HepG2 (cell line): ENCODE measurements around the gene ITGA2. TPM values are rescaled to one million over a fixed set of nuclear protein-coding genes. Genes with fewer than 3 reads are reported as not detected.

Source experiments
- ATF4 ChIP-seq, 2 experiments: fragments of 450-650 bp in 1 of 2; sonication (generic) in 1 of 2; formaldehyde crosslinking; IDR thresholded peaks; 2 replicates each; pipeline versions ENCODE4 v1.5.0 to v1.8.0; 2020 to 2022; ENCODE audit warnings: mild to moderate bottlenecking in 1 of 2, missing genetic modification reagents in 1 of 2
- FOXP4 ChIP-seq: sonication (generic); formaldehyde crosslinking; IDR thresholded peaks from 2 replicates; pipeline ENCODE4 v1.4.0; 2020; ENCODE audit warnings: missing genetic modification reagents
- GRHL1 ChIP-seq: sonication (generic); formaldehyde crosslinking; conservative IDR thresholded peaks from 2 replicates; pipeline ENCODE4 v1.8.0; 2022; ENCODE audit warnings: missing genetic modification reagents
- HDAC6 ChIP-seq: fragments of 200-600 bp; sonication (generic); IDR thresholded peaks from 2 replicates; pipeline ENCODE4 v1.7.0; 2017; ENCODE audit warnings: mild to moderate bottlenecking, antibody characterized with exemption, low read length, low read depth
- MAFK ChIP-seq, 2 experiments: IDR thresholded peaks in 1 of 2; conservative IDR thresholded peaks in 1 of 2; 2 replicates each; pipeline ENCODE4 v1.6.1; 2011; ENCODE audit warnings: improper control_type of control experiment in 2 of 2, low read length in 2 of 2
- MED8 ChIP-seq: sonication (generic); formaldehyde crosslinking; IDR thresholded peaks from 2 replicates; pipeline ENCODE4 v1.8.1; 2023; ENCODE audit warnings: mild to moderate bottlenecking, missing genetic modification reagents; ENCODE audit not compliant: insufficient replicate concordance
- MIXL1 ChIP-seq: IDR thresholded peaks from 2 replicates; pipeline ENCODE4 v1.6.1; 2016
- MTF2 ChIP-seq: sonication (generic); formaldehyde crosslinking; IDR thresholded peaks from 2 replicates; pipeline ENCODE4 v1.5.0; 2020; ENCODE audit warnings: missing genetic modification reagents, borderline replicate concordance
- PRDM10 ChIP-seq: sonication (generic); formaldehyde crosslinking; IDR thresholded peaks from 2 replicates; pipeline ENCODE4 v1.4.0; 2020; ENCODE audit warnings: low read depth, missing genetic modification reagents
- RNF219 ChIP-seq: sonication (generic); formaldehyde crosslinking; IDR thresholded peaks from 2 replicates; pipeline ENCODE4 v1.5.0; 2020; ENCODE audit warnings: mild to moderate bottlenecking, missing genetic modification reagents
- SMYD3 ChIP-seq: sonication (generic); formaldehyde crosslinking; IDR thresholded peaks from 2 replicates; pipeline ENCODE4 v1.8.1; 2023; ENCODE audit warnings: mild to moderate bottlenecking, missing genetic modification reagents
- SP4 ChIP-seq: sonication (generic); formaldehyde crosslinking; IDR thresholded peaks from 2 replicates; pipeline ENCODE4 v1.8.1; 2023; ENCODE audit warnings: mild to moderate bottlenecking, missing genetic modification reagents
- ZFP1 ChIP-seq: IDR thresholded peaks from 2 replicates; pipeline ENCODE4 v1.6.1; 2016
- ZKSCAN5 ChIP-seq: sonication (generic); formaldehyde crosslinking; IDR thresholded peaks from 2 replicates; pipeline ENCODE4 v1.5.1; 2020; ENCODE audit warnings: mild to moderate bottlenecking, missing genetic modification reagents
- ZNF264 ChIP-seq: sonication (generic); formaldehyde crosslinking; IDR thresholded peaks from 2 replicates; pipeline ENCODE4 v1.4.0; 2020; ENCODE audit warnings: missing genetic modification reagents
- ZNF331 ChIP-seq: sonication (generic); formaldehyde crosslinking; IDR thresholded peaks from 2 replicates; pipeline ENCODE4 v1.4.0; 2020; ENCODE audit warnings: missing genetic modification reagents
- ZNF556 ChIP-seq: sonication (generic); formaldehyde crosslinking; IDR thresholded peaks from 2 replicates; pipeline ENCODE4 v1.4.0; 2020; ENCODE audit warnings: mild to moderate bottlenecking, missing genetic modification reagents, borderline replicate concordance
- polyA plus RNA-seq, 8 experiments: library from polyadenylated mRNA; depleted of rRNA in 3 of 8; stranded (reverse) in 7 of 8; unstranded in 1 of 8; fragments of >200 nt; fragmentation: Illumina TruSeq in 4 of 8; extraction: Trizol in 4 of 8; gene quantifications; 2 replicates each; pipeline versions ENCODE4 v1.2.1 to v1.2.3, GENCODE V29; 2011 to 2016; ENCODE audit warnings: low read depth in 4 of 8, missing spikeins in 1 of 8, mixed read lengths in 1 of 8; ENCODE audit not compliant: insufficient read depth in 1 of 8
- total RNA-seq, 5 experiments: library from RNA; depleted of rRNA; stranded (reverse); fragments of >200 nt; fragmentation: Illumina TruSeq; extraction: Trizol; gene quantifications; 2 replicates each; pipeline ENCODE4 v1.2.3, GENCODE V29; 2016; ENCODE audit warnings: low read depth in 1 of 5

Gene ITGA2
- total and polyA plus RNA-seq, 2 of the 13 experiments (the other 11 are each of a cell fraction or from before 2014, with no cell fraction given): 15.8 to 58.3 TPM

GRCh38 chr5:52989025-52989780 is at the start of gene ITGA2 (continued):
- TF ChIP-seq PRDM10 (CRISPR knock-in tag) (0 out of 2 replicates have a peak, but pooled peaks have one; percentile 31), FOXP4 (CRISPR knock-in tag) (no peak; the same call in 1 of the 2 replicates), MAFK (conservative IDR thresholded peaks at IDR 0.05 in 1 of 2, IDR thresholded peaks at IDR 0.05 in 1 of 2; ENCODE audit: low read length in 2 of 2) (no peak), SP4 (CRISPR knock-in tag) (no peak), ATF4 (CRISPR knock-in tag; IDR thresholded peaks at IDR 0.05) (peak in 1 of 2 experiments; percentile 61; a peak in 2 of 4 replicates), MTF2 (CRISPR knock-in tag) (no peak; the same call in 1 of the 2 replicates), ZNF556 (CRISPR knock-in tag) (peak; percentile 70; the same call in 1 of the 2 replicates), MIXL1 (no peak), MED8 (CRISPR knock-in tag) (no peak), ZNF331 (CRISPR knock-in tag) (peak; percentile 5; the same call in 1 of the 2 replicates), ZNF264 (CRISPR knock-in tag) (no peak), ZFP1 (CRISPR knock-in tag) (no peak), SMYD3 (no peak), RNF219 (CRISPR knock-in tag) (no peak), ZKSCAN5 (CRISPR knock-in tag) (no peak), HDAC6 (no peak), GRHL1 (CRISPR knock-in tag) (no peak)
